NCI-H2171 (cell line): ENCODE results near the gene EPM2A.
"Not testable (repeated sequence)": the region's sequence is repeated elsewhere in the genome, so short reads cannot be mapped to it uniquely, and the experiment has no call there.

ENCODE experiments used
- DNase-seq: peaks from one replicate; lab custom pipeline; 2025; lab: John Stamatoyannopoulos, UW

The EPM2A gene

GRCh38 chr6:145735356-145736165, at the start of gene EPM2A:
Gene EPM2A, minus strand, starts transcription at chr6:145735520. Its CDS starts 22 bp downstream, at chr6:145735498.
- DNase-seq = peak; percentile 63

DNA sequence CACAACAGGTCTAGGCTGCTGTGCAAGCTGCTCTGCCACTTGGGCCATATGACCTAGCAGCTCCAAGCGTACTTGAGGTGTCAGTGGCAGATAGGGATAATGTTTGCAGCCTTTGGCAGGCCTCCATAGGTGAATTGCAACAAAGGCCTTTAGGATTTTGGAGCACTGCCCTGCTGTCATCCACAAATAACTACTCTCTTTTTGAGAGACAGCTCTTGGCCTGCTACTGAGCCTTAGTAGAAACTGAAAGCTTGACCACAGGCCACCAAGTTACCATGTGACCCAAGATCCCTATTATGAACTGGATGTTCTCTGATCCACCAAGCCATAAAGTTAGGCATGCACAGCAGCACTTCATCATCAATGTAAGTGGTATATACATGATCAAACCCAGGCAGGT, 49.4 kb upstream of the EPM2A start:
- no peak for DNase-seq

DNA sequence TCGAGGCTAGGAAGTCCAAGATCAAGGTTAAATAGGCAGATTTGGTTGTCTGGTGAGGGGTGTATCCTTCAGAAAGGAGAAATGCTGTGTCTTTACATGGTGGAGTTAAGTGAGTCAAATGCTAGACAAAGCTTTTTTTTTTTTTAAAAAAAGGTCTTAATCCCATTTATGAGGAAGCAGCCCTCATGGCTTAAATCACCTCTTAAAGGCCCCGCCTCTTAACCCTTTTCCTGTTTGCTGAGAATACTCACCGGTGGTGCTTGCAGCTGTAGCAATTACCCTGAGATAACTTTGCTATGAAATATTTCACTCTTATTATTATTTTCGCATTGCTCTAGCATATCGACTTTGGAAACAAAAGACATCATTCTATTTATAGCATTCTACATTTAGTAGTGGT, 48.5 kb upstream of the EPM2A start:
- DNase-seq = no peak

- no peak for DNase-seq
Measured at GRCh38 chr6:145772846-145773245, 37.5 kb upstream of the EPM2A start.

- no peak for DNase-seq
Measured at GRCh38 chr6:145765449-145765848, 30.1 kb upstream of the EPM2A start.

DNA sequence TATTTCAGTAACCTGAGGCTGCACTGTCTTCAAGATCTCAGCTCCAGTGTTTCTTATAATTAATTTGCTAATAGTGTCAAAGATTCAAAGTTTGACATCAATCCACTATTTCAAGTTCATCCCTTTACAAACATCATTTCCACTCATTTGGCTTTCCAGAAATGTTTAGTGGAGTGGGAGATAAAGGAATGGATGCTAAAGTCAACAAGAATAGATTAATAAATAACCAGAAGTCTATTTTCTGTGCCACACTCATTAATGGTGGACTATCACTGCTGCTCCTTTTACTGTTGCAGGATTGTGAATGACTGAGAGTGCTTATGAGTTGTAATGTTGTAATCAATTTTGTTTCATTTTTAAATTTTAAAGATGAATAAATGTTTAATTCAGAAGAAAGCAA, 28.4 kb upstream of the EPM2A start:
- DNase-seq = no peak

- no peak for DNase-seq
Measured at GRCh38 chr6:145761584-145761983, 26.3 kb upstream of the EPM2A start.

DNA sequence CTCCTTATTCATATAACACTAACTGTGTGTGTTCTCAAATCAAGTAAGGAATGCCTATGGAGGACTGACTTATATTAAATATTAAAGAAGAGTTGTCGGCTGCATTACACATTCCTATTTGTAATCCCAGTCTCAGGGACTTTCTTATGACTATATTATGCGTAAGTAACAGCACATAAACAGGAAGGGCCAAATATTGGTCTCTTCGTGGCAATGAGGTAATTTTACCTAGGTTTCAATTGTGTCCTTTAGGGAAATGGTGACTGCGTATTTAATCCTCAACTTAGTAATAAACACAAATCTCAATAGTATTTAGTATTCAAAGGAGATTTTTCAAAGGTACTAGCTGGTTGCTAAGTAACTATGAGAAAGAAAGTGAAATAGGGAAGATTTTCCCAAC, 22.8 kb upstream of the EPM2A start:
- DNase-seq = no peak

DNA sequence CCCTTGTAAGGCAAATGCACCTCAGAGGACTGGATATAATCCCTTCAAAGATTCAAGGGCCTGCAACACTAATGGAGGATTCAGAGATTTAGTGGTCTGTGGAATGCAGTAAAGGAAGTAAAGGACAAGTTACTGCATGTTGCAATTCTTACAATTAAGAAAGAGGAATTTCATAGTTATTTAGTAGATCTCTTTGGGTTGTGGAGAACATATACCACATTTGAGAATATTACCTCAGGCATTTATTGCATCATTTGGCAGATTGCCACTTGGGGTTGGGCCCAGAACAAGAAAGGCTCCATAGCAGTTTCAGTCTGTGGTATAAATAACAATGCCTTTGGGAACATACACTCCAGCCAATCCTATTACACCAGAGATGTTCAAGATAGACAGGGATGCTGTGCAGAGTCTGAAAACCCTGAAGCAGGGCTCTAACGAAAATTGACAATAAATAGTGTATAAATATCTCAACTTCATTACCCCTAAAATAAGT, 20.9 kb upstream of the EPM2A start:
- peak; percentile 20 for DNase-seq

- DNase-seq = no peak
Measured at GRCh38 chr6:145755682-145756081, 20.4 kb upstream of the EPM2A start.

DNA sequence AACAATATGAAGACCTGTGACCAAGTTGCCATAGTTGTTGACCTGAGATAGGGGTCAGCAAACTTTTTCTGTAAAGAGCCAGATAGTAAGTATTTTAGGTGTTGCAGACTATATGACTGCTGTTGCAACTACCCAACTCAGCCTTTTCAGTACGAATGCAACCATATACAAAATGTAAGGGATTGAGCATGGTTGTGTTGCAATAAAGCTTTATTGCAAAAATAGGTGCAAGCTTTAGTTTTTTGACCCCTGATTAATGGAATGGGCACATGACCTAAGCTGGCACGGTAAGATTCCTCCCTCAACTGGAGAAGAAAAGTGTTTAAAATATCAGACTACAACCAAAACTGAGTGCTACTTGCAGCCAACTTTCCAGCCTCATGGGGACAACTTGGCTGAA, 17.3 kb upstream of the EPM2A start:
- DNase-seq = no peak

DNA sequence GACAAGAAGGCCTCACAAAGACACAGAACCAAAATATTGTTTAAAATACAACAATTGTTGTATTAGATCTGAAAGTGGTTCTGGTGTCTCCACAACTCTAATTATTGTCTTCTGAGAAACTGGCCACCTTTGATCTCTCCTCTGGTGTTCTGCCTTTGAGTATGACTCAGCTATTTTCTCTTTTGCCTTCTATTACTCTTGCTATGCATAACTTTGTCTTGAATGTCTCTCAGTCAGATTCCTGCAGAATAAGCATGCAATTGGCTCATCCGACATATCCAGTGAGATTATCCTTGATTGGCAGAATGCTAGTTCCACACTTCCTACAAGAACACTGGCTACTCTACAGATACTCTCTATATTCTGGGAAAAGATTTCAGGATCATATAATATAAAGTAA, 14.3 kb upstream of the EPM2A start:
- DNase-seq = no peak

DNA sequence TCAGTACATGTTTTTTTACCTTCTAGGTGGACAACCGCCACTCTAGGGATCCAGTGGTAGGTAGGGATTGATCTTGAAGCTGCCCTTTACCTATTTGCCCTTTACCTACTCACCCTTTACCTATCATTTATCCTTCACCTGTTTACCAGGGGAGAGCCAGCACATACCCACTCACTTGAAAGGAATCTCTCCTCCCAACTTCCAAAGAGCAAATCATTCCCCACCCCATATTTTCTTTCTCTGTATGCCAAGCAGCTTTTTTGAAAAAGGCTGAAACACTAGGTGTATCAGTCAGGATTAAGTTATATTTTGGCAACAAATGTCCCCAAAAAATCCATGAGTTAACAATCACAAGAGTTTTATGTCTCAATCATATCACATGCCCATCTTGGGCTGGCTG, 10.5 kb upstream of the EPM2A start:
- DNase-seq = no peak

GRCh38 chr6:145744619-145745018, 9.3 kb upstream of the EPM2A start:
- no peak for DNase-seq

DNA sequence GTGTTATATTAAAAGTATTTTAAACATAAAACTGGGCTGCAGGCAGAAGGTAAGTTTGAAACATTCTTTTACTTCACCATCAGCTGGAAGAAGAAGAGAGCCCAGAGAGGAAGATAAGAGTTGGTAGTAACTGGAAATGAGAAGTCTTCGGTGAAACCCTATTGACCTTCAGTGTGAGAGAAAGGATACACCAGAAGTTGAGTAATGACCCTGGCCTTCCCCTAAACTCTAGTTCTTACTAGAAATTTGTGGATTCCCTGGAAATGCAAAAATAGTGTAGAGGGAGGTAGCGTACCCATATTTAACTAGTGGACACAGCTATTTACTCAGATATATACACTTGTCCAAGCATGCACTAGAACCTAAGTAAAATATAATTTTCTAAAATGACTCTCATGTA, 8.0 kb upstream of the EPM2A start:
- no peak for DNase-seq

DNA sequence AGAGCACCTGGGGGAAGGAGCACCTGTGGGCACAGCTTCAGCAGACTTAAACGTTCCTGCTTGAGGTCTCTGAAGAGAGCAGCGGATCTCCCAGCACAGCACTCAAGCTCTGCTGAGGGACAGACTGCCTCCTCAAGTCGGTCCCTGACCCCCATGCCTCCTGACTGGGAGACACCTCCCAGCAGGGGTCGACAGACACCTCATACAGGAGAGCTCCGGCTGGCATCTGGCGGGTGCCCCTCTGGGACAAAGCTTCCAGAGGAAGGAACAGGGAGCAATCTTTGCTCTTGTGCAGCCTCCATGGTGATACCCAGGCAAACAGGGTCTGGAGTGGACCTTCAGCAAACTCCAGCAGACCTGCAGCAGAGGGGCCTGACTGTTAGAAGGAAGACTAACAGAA, 7.2 kb upstream of the EPM2A start:
- DNase-seq = not testable (repeated sequence)

- DNase-seq = not testable (repeated sequence)
Measured at GRCh38 chr6:145739685-145740084, 4.4 kb upstream of the EPM2A start.

DNA sequence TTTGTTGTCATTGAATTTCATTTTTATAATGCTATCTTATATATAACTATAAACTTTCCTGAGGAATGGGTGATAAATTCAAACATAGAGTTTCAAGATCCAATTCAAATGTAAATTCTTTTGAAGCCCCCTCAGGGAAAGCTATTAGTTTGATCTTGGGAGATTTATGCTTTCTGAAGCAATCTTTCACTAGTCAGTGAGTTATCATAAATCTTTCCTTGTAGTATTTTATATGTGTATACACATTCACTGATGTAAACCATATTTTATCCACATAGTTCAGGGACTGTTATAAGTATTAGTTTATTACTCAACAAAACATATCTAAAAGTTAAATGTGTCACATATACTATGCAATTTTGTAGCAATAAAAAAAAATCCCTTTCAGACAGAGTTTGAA, 2.9 kb upstream of the EPM2A start:
- DNase-seq = no peak

DNA sequence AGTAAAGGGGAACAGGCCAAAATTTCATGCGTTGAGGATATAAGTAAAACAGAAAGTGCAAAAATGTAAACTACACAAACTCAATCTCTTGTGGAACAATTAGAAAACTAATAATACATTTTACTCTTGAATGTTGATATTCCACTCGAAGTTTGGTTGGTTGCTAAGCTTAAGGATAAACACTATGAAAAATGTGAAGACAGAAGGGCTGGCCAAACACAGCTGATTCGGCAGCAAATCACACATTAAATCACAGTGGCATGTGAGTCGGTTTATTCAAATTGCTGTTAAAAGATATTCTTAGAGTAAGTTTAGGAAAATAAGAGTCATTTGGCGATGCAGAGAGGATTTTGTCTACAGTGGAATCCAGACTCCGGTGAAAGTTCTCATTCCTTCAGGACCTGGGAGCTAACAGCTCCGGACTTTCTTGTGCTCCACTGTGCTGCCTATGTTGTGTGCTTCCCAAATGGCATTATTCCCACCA, 1.4 kb upstream of the EPM2A start:
- DNase-seq = no peak

- DNase-seq = peak; percentile 87
Measured at GRCh38 chr6:145734486-145735355, 599 bp downstream of the EPM2A start.

DNA sequence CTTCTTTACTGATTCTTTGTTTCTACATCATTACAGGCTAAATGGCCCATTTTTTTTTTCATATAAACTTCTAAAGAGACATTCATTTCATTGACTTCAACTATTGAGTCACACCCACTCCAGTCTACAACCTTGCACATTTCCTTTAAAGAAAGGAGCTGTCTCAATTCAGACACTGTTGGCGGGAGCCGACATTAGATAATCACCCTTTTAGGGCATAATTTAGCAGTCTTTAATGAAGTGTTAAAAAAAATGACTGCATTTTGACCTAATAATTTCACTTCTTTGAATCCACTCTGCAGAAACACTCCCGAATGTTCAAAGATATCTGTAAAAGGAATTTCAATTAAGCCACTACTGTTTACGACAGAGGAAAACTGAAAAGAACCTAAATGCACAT, 1.5 kb downstream of the EPM2A start:
- no peak for DNase-seq

DNA sequence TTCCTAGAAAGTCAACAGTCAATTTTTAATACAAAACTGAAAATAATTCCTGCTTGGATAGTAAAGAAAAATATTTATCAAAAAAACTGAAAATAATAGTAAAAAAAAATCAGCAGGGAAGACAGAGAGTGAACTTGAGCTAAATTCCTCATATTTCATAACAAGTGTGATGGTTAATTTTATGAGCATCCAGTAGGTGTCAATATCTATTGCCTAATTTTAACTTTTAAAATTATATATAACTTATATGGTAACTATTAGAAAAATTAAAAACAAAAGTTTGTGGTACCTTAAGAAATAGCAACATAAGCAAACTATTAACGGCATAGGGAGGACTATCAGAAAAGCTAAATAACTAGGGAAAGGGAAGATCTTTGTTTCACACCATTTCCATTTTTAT, 2.1 kb downstream of the EPM2A start:
- DNase-seq = no peak

GRCh38 chr6:145731447-145731846, 3.9 kb downstream of the EPM2A start:
- no peak for DNase-seq
